Activated T-helper 17 cell treated with anti-CD3 and anti-CD28 coated beads, Interleukin-2, amount 50 U/mL, for 72 hours (primary cell): Measurements from ENCODE around the gene ARSG. TPM values are rescaled to one million over a fixed set of nuclear protein-coding genes. Genes with fewer than 3 reads are reported as not detected.
A peak's percentile ranks its signal among the peaks of the same experiment; 100 is the strongest.

Experiments used
- ATAC-seq: fragments of 150-1000 bp; cut with Tn5 transposase; replicated peaks from 2 replicates; pipeline ENCODE4 v1.10.0; 2021; ENCODE audit warnings: mild to moderate bottlenecking, moderate library complexity
- H3K27ac Mint-ChIP-seq: one replicate; pipeline ENCODE4 v1.8.0; 2022; ENCODE audit warnings: mixed read lengths
- H3K27me3 Mint-ChIP-seq: one replicate; pipeline ENCODE4 v1.8.0; 2022; ENCODE audit warnings: mixed read lengths
- H3K36me3 Mint-ChIP-seq: one replicate; pipeline ENCODE4 v1.8.0; 2022; ENCODE audit warnings: low read depth, mild to moderate bottlenecking, mixed read lengths
- H3K4me1 Mint-ChIP-seq: one replicate; pipeline ENCODE4 v1.8.0; 2022; ENCODE audit warnings: mixed read lengths
- H3K4me3 Mint-ChIP-seq: one replicate; pipeline ENCODE4 v1.8.0; 2022; ENCODE audit warnings: mild to moderate bottlenecking, mixed read lengths
- H3K9me3 Mint-ChIP-seq: one replicate; pipeline ENCODE4 v1.8.0; 2022; ENCODE audit warnings: mixed read lengths
- total RNA-seq, 2 donors: library from RNA; stranded (reverse); gene quantifications; one replicate each; pipeline ENCODE4 v1.2.3, GENCODE V29; 2022

ARSG gene
- total RNA-seq, 2 donors from 2014 or later = 4.8 to 6.3 TPM

DNA sequence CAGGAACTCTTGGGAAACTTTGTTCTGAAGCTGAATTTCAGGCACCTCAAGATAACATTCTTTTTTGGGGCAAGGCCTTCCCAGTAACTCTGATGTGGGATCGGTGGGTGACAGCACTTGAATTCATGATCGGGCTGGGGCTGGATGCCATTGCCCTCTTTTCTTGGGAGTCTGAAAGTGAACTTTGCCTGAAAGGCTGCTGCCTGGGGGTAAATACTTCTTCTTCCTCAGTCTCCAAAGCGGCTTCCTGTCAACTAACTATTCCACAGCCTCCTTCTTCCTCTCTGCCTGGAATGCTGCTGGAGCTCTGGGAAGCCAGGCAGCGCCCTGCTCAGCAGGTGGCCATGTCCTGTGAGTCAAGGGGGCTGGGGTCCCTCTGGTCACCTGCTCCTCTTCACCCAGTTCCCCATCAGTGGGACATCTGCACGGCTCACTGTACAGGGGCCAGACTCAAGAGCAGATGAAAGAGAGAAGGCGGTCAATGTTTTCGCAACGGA is 86.5 kb downstream of the ARSG start:
- H3K4me3 Mint-ChIP-seq = no peak overlapping the region
- H3K4me1 Mint-ChIP-seq = peaks cover 9% of the 10 kb centered on the region
- no peak for ATAC-seq
- H3K36me3 Mint-ChIP-seq = no peaks in the 10 kb centered on the region
- no peak overlapping the region for H3K27ac Mint-ChIP-seq
- no peaks in the 10 kb centered on the region for H3K9me3 Mint-ChIP-seq
- H3K27me3 Mint-ChIP-seq = no peaks in the 10 kb centered on the region

DNA sequence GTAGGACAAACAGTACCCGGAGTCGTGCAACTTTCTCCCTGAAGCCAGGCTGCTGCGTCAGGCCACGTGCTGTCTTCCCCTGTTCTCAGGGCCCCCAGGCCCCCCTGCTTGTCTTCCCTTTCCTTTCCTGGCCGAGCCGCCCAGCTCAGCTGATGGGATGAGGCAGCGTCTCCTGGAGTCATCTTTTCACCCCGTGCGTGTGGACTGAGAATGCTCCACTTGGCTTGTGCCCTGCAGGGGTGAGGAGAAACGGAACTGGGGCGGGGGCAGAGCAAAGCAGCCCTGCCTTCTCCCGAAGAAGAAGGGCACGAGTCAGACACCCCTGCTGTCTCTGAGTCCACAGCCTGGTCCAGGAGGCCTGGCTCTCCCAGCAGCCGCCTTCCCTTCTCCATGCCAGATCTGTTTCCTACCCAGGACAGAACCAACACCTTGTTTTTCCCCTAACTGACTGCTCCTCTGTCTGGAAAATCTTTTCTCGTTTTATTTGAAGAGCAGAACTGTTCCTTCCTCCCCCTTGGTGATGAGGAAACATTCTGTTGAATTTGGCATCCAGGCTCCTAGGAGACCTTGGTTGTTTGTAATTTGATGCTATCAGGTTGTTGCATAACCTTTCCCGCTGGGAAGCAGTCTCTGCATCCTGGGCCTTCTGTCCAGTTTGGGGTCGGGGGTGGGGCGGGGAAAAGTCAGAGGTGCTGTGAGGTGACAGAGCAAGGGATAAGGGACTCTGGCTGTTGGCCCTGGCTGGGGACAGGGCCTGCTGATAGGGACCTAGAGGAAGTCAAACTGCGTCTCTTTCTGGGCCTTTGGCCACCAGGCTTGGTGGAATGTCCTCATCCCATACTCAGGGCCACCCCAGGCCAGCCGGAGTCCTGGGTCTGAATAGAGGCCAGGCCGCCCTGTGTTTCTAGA is 87.2 kb downstream of the ARSG start:
- Mint-ChIP-seq H3K27me3 (no peaks in the 10 kb centered on the region), H3K27ac (no peak overlapping the region)

DNA sequence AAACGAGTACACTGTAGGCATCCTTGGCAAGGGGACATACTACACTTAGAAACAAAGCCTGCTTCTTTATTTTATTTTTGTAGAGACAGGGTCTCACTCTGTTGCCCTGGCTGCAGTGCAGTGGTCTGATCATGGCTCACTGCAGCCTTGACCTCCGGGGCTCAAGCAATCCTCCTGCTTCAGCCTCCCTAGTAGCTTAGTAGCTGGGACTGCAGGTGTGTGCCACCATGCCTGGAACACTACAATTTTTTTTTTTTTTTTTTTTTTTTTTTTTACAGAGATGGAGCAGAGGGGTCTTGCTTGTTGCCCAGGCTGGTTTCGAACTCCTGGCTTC is 87.8 kb downstream of the ARSG start:
- Mint-ChIP-seq H3K4me1 (peaks cover 18% of the 10 kb centered on the region), H3K36me3 (no peaks in the 10 kb centered on the region), H3K9me3 (no peaks in the 10 kb centered on the region), H3K27me3 (no peaks in the 10 kb centered on the region), H3K27ac (no peak overlapping the region), H3K4me3 (no peak overlapping the region)
- no peak for ATAC-seq

More for the DNA sequence above, 87.2 kb downstream of the ARSG start:
- Mint-ChIP-seq H3K36me3 (no peaks in the 10 kb centered on the region), H3K4me1 (peaks cover 11% of the 10 kb centered on the region), H3K9me3 (no peaks in the 10 kb centered on the region), H3K4me3 (no peak overlapping the region)
- no peak for ATAC-seq

DNA sequence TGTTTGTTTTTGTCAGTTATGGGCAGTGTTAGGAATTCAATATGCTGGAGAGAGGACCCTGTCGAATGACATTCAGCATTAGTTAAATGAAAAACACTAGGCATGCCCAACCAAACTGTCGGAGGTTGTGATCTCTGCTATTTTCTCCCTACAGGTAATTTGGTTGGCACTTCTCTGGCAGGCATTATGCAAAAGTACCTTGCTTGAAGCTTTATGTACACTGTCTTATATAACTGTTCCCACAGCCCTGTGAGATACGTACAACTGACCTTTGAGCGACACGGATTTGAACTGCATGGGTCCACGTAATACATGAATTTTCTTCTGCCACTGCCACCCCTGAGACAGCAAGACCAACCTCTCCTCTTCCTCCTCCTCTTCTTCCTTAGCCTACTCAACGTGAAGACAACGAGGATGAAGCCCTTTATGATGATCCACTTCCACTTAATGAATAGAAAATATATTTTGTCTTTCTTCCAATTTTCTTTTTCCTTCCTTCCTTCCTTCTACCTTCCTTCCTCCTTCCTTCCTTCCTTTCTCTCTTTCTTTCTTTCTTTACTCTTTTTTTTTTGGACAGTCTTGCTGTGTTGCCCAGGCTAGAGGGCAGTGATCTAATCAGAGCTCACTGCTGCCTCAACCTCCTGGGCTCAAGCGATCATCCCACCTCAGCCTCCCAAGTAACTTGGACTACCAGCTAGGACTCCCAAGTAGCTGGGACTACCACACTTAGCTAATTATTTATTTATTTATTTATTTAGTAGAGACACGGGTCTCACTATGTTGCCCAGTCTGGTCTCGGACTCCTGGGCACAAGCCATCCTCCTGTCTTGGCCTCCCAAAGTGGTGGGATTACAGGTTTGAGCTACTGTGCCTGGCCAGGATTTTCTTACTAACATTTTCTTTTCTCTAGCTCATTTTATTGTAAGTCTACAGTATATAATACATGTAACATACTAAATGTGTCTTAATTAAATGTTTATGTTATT is 88.7 kb downstream of the ARSG start:
- Mint-ChIP-seq H3K4me3 (no peak overlapping the region), H3K9me3 (no peaks in the 10 kb centered on the region)

DNA sequence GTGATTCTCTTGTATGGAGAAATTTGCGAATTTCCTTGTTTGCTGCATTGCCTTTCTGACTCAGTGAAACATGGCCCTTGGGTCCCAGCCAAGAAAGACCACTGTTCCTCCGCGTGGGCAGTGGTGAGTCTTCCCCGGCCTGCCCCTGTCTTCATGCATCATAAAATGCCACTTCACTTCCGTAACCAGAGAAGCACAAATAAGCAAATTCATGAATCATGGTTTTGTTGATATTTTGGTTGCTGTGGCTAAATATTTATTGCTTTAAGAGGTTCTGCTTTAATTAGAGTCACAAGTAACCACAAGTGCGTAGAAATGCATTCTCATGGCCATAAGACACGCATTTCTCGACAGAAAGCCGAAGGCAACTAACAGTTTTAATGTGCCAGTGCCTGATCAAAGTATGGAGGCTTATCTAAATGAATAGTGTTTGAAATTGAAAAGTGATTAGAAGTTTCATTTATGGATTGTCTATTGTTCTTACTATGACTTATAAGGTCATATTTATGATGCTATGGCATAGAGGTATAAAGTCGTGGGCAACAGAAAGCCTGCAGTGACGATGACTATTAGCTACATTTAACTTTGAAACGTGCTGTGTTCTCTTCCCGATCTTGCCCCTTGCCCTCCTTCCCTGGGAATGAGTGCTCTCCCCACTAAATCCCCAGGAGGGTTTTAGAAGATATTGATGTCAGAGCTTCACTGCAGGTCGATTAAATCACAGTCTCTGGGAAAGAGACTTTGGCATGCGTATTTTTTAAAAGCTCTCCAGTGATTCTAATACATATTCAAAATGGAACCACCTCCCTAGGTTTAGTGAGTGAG is 90.0 kb downstream of the ARSG start:
- no peaks in the 10 kb centered on the region for H3K9me3 Mint-ChIP-seq
- peak; percentile 68 for ATAC-seq
- H3K27ac Mint-ChIP-seq = no peak overlapping the region
- no peaks in the 10 kb centered on the region for H3K36me3 Mint-ChIP-seq
- peaks cover 22% of the 10 kb centered on the region for H3K4me1 Mint-ChIP-seq
- peak overlapping the region; percentile 16 for H3K4me3 Mint-ChIP-seq
- H3K27me3 Mint-ChIP-seq = no peaks in the 10 kb centered on the region

More for the DNA sequence above, 88.7 kb downstream of the ARSG start:
- Mint-ChIP-seq H3K27me3 (no peaks in the 10 kb centered on the region), H3K36me3 (no peaks in the 10 kb centered on the region), H3K27ac (peak overlapping the region; percentile 34), H3K4me1 (peaks cover 22% of the 10 kb centered on the region)
- no peak for ATAC-seq

DNA sequence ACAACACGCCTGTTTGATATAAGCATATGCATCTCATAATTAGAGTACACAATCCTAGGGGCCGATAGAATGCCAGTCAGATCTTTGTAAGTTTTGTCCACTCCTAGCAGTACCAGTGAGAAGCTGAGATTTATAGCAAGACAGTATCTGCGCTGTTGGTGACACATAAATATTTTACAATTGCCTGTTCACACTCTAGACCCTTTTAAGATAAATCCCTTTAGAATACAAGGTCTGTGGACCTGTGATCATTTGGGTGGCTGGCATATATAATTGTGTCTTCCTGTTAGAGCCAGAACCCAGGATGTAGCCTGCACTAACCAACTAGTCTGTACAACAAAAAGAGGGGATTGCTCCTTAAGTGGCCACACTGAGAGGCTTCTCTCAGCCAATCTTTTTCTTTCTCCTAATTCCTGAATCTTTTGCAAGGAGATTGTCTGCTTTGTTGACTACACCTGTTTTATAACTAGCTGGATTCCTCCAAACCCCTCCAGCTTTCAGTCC is 91.3 kb downstream of the ARSG start:
- no peak overlapping the region for H3K27ac Mint-ChIP-seq
- H3K9me3 Mint-ChIP-seq = no peaks in the 10 kb centered on the region
- H3K36me3 Mint-ChIP-seq = no peaks in the 10 kb centered on the region
- no peak overlapping the region for H3K4me3 Mint-ChIP-seq
- no peak for ATAC-seq
- no peaks in the 10 kb centered on the region for H3K27me3 Mint-ChIP-seq
- peaks cover 22% of the 10 kb centered on the region for H3K4me1 Mint-ChIP-seq

DNA sequence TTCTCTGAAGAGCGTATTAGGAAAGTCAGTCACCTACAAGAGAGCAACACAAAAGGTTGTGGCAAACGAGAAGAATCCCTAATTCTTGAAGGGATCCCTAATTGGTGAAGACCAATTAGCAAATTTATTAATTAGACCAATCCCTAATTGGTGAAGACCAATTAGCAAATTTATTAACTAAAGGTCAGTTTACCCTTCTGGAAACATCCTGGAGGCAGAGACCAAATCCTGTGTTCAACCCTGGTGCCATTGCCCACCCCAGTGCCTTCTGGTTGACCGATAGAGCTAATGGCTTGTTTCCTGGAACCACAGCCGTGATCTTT is 91.8 kb downstream of the ARSG start:
- Mint-ChIP-seq H3K4me3 (peak overlapping the region; percentile 42), H3K27ac (no peak overlapping the region), H3K27me3 (no peaks in the 10 kb centered on the region), H3K9me3 (no peaks in the 10 kb centered on the region), H3K36me3 (no peaks in the 10 kb centered on the region), H3K4me1 (peaks cover 22% of the 10 kb centered on the region)
- no peak for ATAC-seq

DNA sequence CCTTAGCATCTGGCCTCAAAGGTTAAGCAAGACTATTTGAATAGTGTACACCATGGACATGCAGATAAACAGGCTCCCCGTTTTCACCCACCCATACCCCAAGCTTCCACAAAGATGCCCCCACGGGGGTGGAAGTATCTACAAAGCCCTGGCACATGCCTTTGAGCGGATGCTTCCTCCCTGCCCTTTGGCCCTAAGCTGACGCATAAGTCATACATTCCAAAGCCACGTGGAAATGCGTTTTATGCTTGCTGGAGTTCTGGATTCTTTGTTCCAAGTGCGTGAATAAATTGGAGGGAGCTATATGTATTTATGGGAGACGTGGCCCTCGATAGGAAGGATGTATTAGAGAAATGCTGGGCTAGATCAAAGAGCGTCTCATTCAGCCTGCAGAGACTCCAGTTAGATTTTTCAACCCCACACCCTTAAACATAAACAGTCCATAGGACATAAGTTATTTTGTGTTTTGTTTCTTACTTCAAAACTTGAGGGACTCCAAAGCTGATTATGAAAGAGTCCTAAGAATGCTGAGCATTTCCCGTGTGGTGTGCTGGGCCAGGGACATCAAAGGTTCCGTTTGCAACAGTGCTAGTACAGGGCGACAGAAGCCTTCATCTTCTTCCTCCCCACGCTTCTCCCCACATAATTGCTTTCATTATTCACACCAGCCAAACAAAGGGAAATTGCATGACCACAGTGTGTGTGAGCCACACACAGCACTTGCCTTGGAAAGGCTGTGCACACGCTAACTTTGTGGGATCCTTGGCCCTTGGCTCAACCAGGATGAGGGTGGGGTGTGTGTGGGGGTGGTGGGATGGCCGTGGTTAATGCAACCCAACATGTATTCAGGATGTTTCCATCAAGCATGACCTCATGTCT is 92.4 kb downstream of the ARSG start:
- H3K27me3 Mint-ChIP-seq = no peaks in the 10 kb centered on the region
- H3K4me1 Mint-ChIP-seq = peaks cover 22% of the 10 kb centered on the region
- H3K36me3 Mint-ChIP-seq = no peaks in the 10 kb centered on the region
- peak overlapping the region; percentile 42 for H3K4me3 Mint-ChIP-seq
- ATAC-seq = peak; percentile 79
- no peaks in the 10 kb centered on the region for H3K9me3 Mint-ChIP-seq
- H3K27ac Mint-ChIP-seq = no peak overlapping the region

DNA sequence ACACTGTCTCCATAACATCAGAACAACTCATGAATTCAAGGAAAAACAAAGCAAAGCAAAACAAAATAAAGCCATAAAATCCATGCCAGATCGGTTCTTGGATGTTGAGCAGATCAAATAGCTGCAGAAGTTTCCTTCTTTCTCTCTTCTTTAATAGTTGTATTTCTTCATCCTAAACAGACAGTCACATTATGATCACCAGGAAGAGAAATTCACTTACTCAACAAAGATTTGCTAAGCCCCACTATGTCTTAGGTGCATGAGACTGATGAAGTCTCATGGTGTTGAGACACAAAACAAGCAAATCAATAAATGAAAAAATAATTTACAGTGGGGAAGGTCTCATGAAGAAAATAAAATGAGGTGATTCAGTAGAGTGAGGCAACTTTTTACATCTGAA is 93.2 kb downstream of the ARSG start:
- Mint-ChIP-seq H3K4me1 (peaks cover 22% of the 10 kb centered on the region), H3K9me3 (no peaks in the 10 kb centered on the region), H3K27ac (no peak overlapping the region), H3K36me3 (no peaks in the 10 kb centered on the region), H3K4me3 (peak overlapping the region; percentile 42), H3K27me3 (no peaks in the 10 kb centered on the region)
- ATAC-seq = no peak

DNA sequence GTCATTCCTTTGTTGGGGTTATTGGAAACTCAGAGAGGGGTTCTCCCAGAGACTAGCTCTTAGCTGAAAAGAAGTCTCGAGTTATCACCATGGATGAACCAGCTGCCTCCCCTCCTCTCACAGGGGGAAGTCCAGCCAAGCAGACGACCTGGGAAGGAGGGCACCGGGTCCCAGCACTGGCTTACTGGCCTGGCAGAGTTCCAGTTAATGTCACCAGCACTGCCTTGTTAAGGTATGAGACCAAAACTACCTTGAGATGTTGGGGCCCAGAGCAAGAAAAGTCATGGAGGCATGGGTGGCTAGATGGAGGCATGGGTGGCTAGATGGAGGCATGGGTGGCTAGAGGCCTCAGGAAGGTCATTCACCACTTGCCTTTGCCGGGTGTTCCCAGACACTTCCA is 93.6 kb downstream of the ARSG start:
- no peaks in the 10 kb centered on the region for H3K27me3 Mint-ChIP-seq
- H3K27ac Mint-ChIP-seq = no peak overlapping the region
- H3K36me3 Mint-ChIP-seq = no peaks in the 10 kb centered on the region
- H3K4me1 Mint-ChIP-seq = peaks cover 26% of the 10 kb centered on the region
- no peak overlapping the region for H3K4me3 Mint-ChIP-seq
- no peaks in the 10 kb centered on the region for H3K9me3 Mint-ChIP-seq
- no peak for ATAC-seq

DNA sequence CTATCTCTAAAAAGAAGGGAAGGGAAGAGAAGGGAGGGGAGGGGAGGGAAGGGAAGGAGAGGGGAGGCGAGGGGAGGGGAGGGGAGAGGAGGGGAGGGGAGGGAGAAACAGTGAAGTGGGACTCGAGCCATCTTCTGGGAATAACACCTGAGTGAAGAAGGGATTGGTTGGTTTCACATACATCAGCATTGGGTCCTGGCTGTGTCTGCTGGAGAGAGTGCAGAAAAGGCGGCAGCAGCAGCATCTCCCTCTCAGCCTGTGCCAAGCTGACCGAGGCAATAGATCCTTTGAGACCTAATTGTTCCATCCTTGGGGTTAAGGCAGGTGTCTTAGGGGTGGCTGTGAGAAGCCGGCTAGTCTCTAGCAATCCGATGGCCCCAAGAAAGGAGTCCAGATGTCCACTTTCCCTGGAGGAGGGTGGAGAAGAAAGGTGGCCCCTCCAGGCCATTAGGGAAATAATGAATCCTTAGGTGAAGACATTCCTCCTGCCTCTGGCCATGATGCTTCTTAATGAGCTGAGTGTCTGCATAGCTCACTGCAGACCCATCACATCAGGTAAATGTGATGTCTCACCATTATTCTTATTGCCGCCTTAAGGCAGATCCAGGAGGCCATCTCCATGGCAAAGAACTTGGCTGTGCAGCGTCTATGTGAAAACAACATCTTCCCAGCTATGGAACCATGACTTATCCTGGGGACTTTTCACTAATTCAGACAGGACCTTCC is 94.4 kb downstream of the ARSG start:
- Mint-ChIP-seq H3K4me3 (no peak overlapping the region), H3K4me1 (peaks cover 26% of the 10 kb centered on the region), H3K27me3 (no peaks in the 10 kb centered on the region), H3K27ac (no peak overlapping the region), H3K9me3 (no peaks in the 10 kb centered on the region), H3K36me3 (no peaks in the 10 kb centered on the region)
- ATAC-seq = no peak

DNA sequence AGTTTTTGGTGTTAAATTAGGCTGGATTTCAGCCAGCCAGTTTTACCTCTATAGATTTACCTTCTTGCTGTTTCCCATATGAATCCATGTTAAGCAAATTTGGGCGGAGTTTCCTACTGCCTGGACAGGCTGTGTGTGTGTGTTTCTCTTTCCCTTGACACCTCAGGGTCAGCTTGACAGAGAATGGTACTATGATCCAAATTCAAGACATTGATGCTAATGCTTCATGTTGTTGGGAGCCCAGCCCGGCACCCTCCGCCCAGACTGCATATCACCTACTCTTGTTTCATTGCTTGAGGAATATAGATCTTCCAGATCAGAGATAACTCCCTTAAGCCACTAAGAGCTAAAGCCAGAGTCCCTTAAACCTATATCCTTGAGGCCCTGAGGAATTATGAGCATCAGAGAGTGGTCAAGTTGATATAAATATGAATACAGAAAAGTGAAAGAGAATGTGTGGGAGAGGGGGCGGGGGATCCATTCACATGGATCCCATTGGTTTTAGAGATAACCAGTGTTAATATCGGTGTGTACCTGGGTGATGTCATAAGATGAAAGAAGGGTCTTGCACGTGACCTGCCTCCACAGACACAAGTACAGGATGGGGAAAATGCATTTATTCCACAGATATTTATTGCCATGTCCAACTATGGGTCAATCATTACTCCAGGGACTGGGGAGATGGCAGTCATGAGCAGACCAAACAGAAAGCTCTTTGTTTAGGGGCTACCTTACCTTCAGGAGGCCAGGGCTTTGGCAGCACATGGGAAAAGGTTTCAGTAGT is 96.3 kb downstream of the ARSG start:
- H3K36me3 Mint-ChIP-seq = no peaks in the 10 kb centered on the region

More for the DNA sequence above, 96.3 kb downstream of the ARSG start:
- Mint-ChIP-seq H3K4me1 (peaks cover 17% of the 10 kb centered on the region), H3K9me3 (no peaks in the 10 kb centered on the region), H3K4me3 (no peak overlapping the region), H3K27ac (no peak overlapping the region), H3K27me3 (no peaks in the 10 kb centered on the region)
- no peak for ATAC-seq
